Measurements from ENCODE around the gene TM4SF1. TPM values are rescaled to one million over a fixed set of nuclear protein-coding genes. Genes with fewer than 3 reads are reported as not detected.

Gene TM4SF1
- total and polyA plus RNA-seq, 2 donors (not counting 3 experiments of a cell fraction or from before 2014, with no cell fraction given), result 559 to 1,407 TPM

- no peaks in the 10 kb centered on the region for H3K36me3 ChIP-seq (ENCODE audit: control insufficient read depth in 2 of 2, extremely low read depth in 1 of 2, insufficient read depth in 2 of 2, low read length in 2 of 2)
- dilution Hi-C loops (cut with MboI; ENCODE audit: extremely low pct_ligation_motif_present, low sequenced_read_pairs), result no loop called here
- no peaks in the 10 kb centered on the region for H3K9me1 ChIP-seq (replicated peaks; ENCODE audit: control insufficient read depth, extremely low read depth, insufficient read depth, low read length)
- FAIRE-seq (no peak), DNase-seq (ENCODE audit: low read depth, low spot score) (no peak)
- no peak overlapping the region for H3K27ac ChIP-seq (ENCODE audit: insufficient read depth, low read depth, low read length)
- BruUV-seq (replicated peaks), result no TSS peak
- TF ChIP-seq MYC (IDR thresholded peaks at IDR 0.05; ENCODE audit: low read depth, low read length) (no peak), POLR2AphosphoS5 (IDR thresholded peaks at IDR 0.05; ENCODE audit: insufficient read depth, low read depth, low read length) (no peak), FOS (IDR thresholded peaks at IDR 0.05; ENCODE audit: borderline replicate concordance, insufficient read depth, low read length) (no peak), GATA2 (IDR thresholded peaks at IDR 0.05; ENCODE audit: insufficient read depth, insufficient read length, low read depth, low read length) (no peak), JUN (IDR thresholded peaks at IDR 0.05; ENCODE audit: borderline replicate concordance, insufficient read depth, insufficient read length, low read depth) (no peak), POLR2A (IDR thresholded peaks at IDR 0.05; ENCODE audit: low read depth, low read length) (no peak)
- no peak overlapping the region for H3K4me3 ChIP-seq (replicated peaks in 1 of 3; ENCODE audit: insufficient read depth in 1 of 3, low read depth in 1 of 3, low read length in 3 of 3)
- H2AFZ ChIP-seq (ENCODE audit: low read depth, low read length), result no peak overlapping the region
- intact Hi-C loops (cut with micrococcal nuclease), result no loop called here
- peaks cover 25% of the 10 kb centered on the region for H3K4me1 ChIP-seq (ENCODE audit: control insufficient read depth, extremely low read depth, insufficient read depth, low read length)
- H3K79me2 ChIP-seq (ENCODE audit: control insufficient read depth, insufficient read depth, low read length), result no peaks in the 10 kb centered on the region
- no peak overlapping the region for H3K9ac ChIP-seq (replicated peaks; ENCODE audit: extremely low read depth, insufficient read depth, low read length)
- ChIA-PET CTCF (interaction anchor here (0.9 to 1.5 kb wide), 2 partner anchors 13 to 96 kb away, joined by 3 to 5 read pairs; no protein-coding TSS in a partner anchor), POLR2A (no interaction called here)
- no peaks in the 10 kb centered on the region for H3K9me3 ChIP-seq (replicated peaks; ENCODE audit: control insufficient read depth, insufficient read depth, low read length)
- no peaks in the 10 kb centered on the region for H4K20me1 ChIP-seq (replicated peaks; ENCODE audit: control insufficient read depth, extremely low read depth, insufficient read depth, low read length)
- no peak overlapping the region for H3K4me2 ChIP-seq (ENCODE audit: insufficient read depth, low read length)
- no peaks in the 10 kb centered on the region for H3K27me3 ChIP-seq (ENCODE audit: control insufficient read depth in 2 of 2, insufficient read depth in 2 of 2, low read length in 2 of 2)
Observed at GRCh38 chr3:149384911-149385321, 7.5 kb upstream of the TM4SF1 start.

- DNase-seq (ENCODE audit: low read depth, low spot score), result no peak
- Histone ChIP-seq H3K36me3 (ENCODE audit: control insufficient read depth in 2 of 2, extremely low read depth in 1 of 2, insufficient read depth in 2 of 2, low read length in 2 of 2) (no peaks in the 10 kb centered on the region), H3K4me2 (ENCODE audit: insufficient read depth, low read length) (no peak overlapping the region), H2AFZ (ENCODE audit: low read depth, low read length) (no peak overlapping the region), H3K27me3 (ENCODE audit: control insufficient read depth in 2 of 2, insufficient read depth in 2 of 2, low read length in 2 of 2) (no peaks in the 10 kb centered on the region), H3K9me1 (replicated peaks; ENCODE audit: control insufficient read depth, extremely low read depth, insufficient read depth, low read length) (no peaks in the 10 kb centered on the region), H4K20me1 (replicated peaks; ENCODE audit: control insufficient read depth, extremely low read depth, insufficient read depth, low read length) (no peaks in the 10 kb centered on the region), H3K9ac (replicated peaks; ENCODE audit: extremely low read depth, insufficient read depth, low read length) (no peak overlapping the region), H3K4me3 (replicated peaks in 1 of 3; ENCODE audit: insufficient read depth in 1 of 3, low read depth in 1 of 3, low read length in 3 of 3) (no peak overlapping the region), H3K27ac (ENCODE audit: insufficient read depth, low read depth, low read length) (no peak overlapping the region), H3K9me3 (replicated peaks; ENCODE audit: control insufficient read depth, insufficient read depth, low read length) (no peaks in the 10 kb centered on the region), H3K79me2 (ENCODE audit: control insufficient read depth, insufficient read depth, low read length) (no peaks in the 10 kb centered on the region), H3K4me1 (ENCODE audit: control insufficient read depth, extremely low read depth, insufficient read depth, low read length) (peaks cover 27% of the 10 kb centered on the region)
- dilution Hi-C loops (cut with MboI; ENCODE audit: extremely low pct_ligation_motif_present, low sequenced_read_pairs), result no loop called here
- no peak for FAIRE-seq
- no TSS peak for BruUV-seq (replicated peaks)
- POLR2A ChIA-PET, result no interaction called here
- intact Hi-C loops (cut with micrococcal nuclease), result no loop called here
- CTCF ChIA-PET, result interaction anchor here (1.0 to 1.5 kb wide), 2 partner anchors 96 to 429 kb away, joined by 3 to 5 read pairs; no protein-coding TSS in a partner anchor
- TF ChIP-seq, protein P1, sequence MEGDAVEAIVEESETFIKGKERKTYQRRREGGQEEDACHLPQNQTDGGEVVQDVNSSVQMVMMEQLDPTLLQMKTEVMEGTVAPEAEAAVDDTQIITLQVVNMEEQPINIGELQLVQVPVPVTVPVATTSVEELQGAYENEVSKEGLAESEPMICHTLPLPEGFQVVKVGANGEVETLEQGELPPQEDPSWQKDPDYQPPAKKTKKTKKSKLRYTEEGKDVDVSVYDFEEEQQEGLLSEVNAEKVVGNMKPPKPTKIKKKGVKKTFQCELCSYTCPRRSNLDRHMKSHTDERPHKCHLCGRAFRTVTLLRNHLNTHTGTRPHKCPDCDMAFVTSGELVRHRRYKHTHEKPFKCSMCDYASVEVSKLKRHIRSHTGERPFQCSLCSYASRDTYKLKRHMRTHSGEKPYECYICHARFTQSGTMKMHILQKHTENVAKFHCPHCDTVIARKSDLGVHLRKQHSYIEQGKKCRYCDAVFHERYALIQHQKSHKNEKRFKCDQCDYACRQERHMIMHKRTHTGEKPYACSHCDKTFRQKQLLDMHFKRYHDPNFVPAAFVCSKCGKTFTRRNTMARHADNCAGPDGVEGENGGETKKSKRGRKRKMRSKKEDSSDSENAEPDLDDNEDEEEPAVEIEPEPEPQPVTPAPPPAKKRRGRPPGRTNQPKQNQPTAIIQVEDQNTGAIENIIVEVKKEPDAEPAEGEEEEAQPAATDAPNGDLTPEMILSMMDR (IDR thresholded peaks at IDR 0.05; ENCODE audit: extremely low read depth in 1 of 2, insufficient read depth in 1 of 2, low read depth in 1 of 2, low read length in 2 of 2), result no peak
- TF ChIP-seq MAX (IDR thresholded peaks at IDR 0.05; ENCODE audit: insufficient read depth, insufficient read length), result no peak
- no peak for TF ChIP-seq GATA2 (IDR thresholded peaks at IDR 0.05; ENCODE audit: insufficient read depth, insufficient read length, low read depth, low read length)
- TF ChIP-seq POLR2AphosphoS5 (IDR thresholded peaks at IDR 0.05; ENCODE audit: insufficient read depth, low read depth, low read length), result no peak
- no peak for TF ChIP-seq POLR2A (IDR thresholded peaks at IDR 0.05; ENCODE audit: low read depth, low read length)
Observed at GRCh38 chr3:149384167-149384566, 6.7 kb upstream of the TM4SF1 start.

All from endothelial cell of umbilical vein (primary cell).